H7 (cell line): ENCODE data around the gene SORBS2. TPM values are rescaled to one million over a fixed set of nuclear protein-coding genes. Genes with fewer than 3 reads are reported as not detected.

Source experiments
- DNase-seq: peaks from one replicate; pipeline ENCODE4 v3.0.0; 2012
- H3K27me3 ChIP-seq: 2 replicates; pipeline ENCODE4 v1.6.0; 2011; ENCODE audit warnings: mild to moderate bottlenecking, low read length; ENCODE audit not compliant: control insufficient read depth, insufficient read depth
- H3K36me3 ChIP-seq: replicated peaks from 2 replicates; pipeline ENCODE4 v1.5.1; 2011; ENCODE audit warnings: low read length; ENCODE audit not compliant: control insufficient read depth, insufficient read depth
- H3K4me3 ChIP-seq: 2 replicates; pipeline ENCODE4 v1.5.1; 2011; ENCODE audit warnings: low read depth, mild to moderate bottlenecking, control low read depth, low read length, moderate library complexity; ENCODE audit not compliant: insufficient read depth
- total RNA-seq: library from RNA; depleted of rRNA; stranded (reverse); fragments of >200 nt; shearing (Covaris generic); gene quantifications from 2 replicates; pipeline ENCODE4 v1.2.3, GENCODE V29; 2014

Gene SORBS2
- total RNA-seq, 1 experiment from 2014 or later = 6.8 TPM

DNA sequence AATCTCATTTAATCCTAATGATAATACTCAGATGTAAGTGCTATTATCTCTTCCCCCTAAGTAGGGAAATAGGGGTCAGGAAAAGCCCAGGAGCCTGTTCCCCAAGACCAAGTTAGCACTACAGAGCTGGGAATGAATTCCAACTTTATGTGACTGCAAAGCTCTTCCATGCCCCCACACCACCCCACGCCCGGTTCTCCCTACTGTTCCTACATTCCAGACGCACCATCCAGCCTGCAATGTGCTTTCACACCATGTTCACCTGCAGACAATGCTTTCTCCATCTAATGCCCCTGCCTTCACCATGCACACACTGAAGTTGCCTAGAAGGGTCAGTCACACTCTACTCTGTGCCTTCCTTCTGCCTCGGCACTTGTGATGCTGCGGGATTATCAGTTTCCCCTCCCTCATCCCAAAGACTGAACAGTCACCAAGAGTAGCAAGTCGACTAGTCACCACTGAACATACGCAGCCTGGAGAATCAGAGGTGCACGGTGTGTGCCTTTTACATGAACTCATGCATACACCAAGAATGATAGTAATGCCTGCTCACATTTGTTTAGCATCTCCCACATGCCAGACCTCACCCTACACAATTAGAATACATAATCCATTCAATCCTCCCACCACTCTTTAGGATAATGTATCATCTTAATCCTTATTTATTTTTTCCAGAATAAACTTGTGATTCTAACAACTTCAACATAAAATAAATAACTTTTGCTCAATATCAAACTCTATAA, 14.2 kb downstream of the SORBS2 start:
- no peak for DNase-seq
- no peaks in the 10 kb centered on the region for H3K27me3 ChIP-seq
- H3K36me3 ChIP-seq = no peaks in the 10 kb centered on the region
- H3K4me3 ChIP-seq = no peak overlapping the region

DNA sequence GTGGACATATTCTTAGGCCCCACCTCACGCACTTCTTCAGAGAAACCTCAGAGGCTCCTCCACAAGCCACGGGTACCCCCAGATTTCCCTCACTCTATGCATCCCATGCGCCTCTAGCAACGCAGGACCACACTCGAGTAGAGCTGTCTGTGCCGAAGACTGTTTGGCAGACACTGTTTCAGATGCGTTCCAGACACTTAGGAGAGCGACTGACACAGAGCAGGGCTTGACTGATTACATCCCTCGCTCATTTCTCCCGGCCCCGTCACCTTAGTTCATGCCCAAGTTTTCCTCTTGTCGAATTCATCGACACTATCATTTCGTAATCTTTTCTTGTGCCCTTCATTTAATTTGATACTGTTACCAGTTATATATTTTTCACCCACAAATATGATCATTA, 15.0 kb downstream of the SORBS2 start:
- no peak for DNase-seq
- no peak overlapping the region for H3K4me3 ChIP-seq
- H3K36me3 ChIP-seq = no peaks in the 10 kb centered on the region
- no peaks in the 10 kb centered on the region for H3K27me3 ChIP-seq

DNA sequence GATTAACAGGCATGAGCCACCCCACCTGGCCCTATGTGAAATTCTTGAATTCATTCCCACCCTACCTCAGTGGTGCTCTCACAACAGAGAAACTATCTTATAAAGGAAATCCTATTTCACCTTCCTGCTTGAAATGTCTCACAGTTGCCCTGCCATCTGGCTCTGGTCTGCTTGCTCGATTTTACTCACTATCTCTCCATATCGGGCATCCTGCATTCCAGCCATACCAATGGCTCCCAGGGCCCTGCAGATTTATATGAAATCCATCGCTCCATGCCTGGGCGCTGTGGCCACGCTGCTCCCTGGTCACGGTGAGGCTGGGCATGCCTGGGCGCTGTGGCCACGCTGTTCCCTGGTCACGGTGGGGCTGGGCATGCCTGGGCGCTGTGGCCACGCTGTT, 15.8 kb downstream of the SORBS2 start:
- H3K27me3 ChIP-seq = no peaks in the 10 kb centered on the region
- no peaks in the 10 kb centered on the region for H3K36me3 ChIP-seq
- DNase-seq = no peak
- no peak overlapping the region for H3K4me3 ChIP-seq

DNA sequence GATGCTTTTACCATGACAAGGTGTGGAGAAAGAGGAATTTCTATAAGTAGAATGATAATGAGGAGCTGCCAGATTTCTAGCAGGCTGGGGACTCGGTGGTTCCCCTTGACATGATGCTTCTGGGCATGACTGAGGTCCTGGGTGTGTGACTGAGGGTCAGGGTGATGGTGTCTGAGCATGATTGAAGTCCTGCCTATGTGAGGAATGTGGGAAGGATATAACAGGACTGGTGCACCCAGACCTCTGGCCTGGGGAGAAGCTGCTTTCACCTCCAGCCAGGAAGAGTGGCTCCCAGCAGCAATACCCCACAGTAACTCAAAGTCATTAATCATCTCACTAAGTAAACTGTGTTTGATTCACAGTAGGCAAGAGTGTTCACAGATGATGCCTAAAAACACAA, 17.4 kb downstream of the SORBS2 start:
- no peaks in the 10 kb centered on the region for H3K36me3 ChIP-seq
- no peak for DNase-seq
- no peak overlapping the region for H3K4me3 ChIP-seq
- no peaks in the 10 kb centered on the region for H3K27me3 ChIP-seq

DNA sequence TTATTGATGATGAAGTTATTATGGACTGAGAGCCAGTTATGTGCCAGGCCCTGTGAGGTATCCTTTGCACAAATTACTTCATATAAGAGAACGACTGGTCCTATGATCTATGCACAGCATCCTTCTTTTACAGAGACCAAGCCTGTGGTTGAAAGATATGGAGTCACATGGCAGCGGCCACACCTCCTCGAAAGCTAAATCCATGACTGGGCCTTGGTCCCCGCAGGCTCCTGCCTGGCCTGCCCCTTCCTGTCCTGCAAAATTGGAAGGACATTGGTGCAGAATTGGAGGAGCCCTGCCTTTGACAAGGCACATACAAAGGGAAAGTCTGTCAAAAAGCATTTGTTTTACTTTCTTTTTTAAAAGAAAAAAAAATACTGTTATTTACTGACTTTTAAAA, 18.3 kb downstream of the SORBS2 start:
- Histone ChIP-seq H3K27me3 (no peaks in the 10 kb centered on the region), H3K4me3 (no peak overlapping the region), H3K36me3 (no peaks in the 10 kb centered on the region)
- no peak for DNase-seq

DNA sequence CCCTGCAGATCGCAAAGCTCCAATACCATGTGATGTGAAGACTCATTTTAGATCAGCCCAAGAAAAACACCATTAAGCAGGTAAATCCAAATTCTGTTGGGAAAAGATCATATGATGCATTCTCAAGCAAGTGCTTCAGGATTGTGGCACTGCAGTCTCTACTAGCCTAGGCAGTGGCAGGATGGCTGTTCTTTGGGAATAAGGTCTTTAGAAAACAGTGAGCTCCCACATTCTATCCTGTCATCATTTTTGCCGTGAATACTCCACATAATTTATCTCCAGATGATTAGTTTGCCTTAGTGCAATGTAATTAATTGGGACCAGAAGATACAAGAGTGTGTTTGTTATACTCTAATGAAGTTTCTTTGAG, 18.9 kb downstream of the SORBS2 start:
- no peaks in the 10 kb centered on the region for H3K36me3 ChIP-seq

DNA sequence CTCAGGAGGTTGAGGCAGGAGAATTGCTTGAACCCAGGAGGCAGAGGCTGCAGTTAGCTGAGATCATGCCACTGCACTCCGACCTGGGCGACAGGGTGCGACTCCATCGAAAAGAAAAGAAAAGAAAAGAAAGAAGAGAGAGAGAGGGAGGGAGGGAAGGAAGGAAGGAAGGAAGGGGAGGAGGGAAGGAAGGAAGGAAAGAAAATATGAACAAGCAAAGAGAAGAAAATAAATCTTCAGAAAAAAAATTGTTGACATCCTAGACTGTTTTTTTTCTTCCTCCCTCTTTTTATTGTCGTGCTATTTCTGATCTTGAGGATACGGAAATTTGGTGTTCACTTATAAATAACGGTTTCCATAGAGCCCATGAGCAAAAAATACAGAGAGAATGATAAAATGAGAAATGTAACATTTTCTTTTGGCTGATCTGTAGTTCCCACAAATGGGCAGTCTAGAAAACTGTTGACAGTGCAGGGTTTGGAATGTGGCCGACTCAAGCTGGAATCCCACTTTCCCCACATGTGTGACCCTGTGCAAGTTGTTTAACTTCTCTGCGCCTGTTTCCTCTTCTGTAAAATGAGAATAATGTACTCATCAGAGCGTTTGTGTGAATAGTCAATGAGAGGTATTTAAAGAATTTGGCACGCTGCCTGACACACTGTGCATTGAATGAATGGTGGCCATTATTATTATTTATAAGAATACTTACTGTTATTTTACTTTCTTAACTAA, 19.4 kb downstream of the SORBS2 start:
- Histone ChIP-seq H3K36me3 (no peaks in the 10 kb centered on the region), H3K4me3 (no peak overlapping the region), H3K27me3 (no peaks in the 10 kb centered on the region)
- DNase-seq = no peak

More for the DNA sequence above, 18.9 kb downstream of the SORBS2 start:
- Histone ChIP-seq H3K27me3 (no peaks in the 10 kb centered on the region), H3K4me3 (no peak overlapping the region)
- DNase-seq = no peak

DNA sequence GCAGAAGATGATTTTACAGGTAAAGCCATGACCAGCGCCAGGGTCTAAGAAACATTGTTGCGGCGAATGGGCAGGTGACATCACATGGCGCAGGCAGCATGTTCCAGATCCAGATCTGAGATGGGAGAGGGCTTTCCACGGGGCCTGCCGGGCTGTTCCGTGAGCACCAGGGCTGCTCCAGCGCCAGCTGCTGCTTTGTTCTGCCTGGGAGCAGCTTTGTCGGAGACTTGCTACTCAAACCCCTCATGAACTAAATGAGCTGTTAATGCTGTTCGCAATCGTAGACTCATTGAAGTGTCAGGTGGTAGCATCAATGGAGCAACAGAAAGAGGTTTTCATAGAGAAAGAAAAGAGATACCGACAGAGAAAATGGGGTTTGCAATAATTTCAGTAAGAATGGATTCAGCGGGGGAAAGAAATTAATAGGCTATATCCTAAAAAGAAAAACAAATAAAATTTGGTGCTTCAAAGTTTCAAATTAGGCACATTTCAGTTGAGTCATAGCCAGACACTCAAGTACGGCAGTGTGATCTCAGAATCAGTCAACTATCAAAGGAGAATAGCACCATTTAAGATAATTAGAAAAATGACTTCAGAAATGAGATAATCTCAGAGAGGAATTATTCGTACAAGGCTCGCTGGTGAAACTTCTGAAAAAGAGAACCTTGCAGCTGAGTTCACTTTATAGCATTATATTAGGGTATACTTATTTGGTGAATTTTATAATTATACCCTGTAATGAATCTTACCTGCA, 23.9 kb downstream of the SORBS2 start:
- Histone ChIP-seq H3K4me3 (no peak overlapping the region), H3K27me3 (no peaks in the 10 kb centered on the region), H3K36me3 (no peaks in the 10 kb centered on the region)
- DNase-seq = no peak

DNA sequence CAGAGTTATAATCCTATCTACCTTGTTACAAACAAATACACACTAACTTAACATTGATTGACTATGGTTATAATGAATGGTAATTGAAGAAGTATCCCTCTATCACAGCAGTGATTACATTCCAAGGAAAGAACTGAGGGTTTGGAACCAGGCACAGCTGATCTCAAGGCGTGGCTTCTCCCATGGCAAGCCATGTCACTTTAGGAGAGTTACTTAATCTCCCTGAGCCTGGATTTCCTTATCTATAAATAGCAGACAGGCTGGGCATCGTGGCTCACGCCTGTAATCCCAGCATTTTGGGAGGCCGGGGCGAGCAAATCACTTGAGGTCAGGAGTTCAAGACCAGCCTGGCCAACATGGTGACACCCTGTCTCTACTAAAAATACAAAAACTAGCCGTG, 25.6 kb downstream of the SORBS2 start:
- no peaks in the 10 kb centered on the region for H3K27me3 ChIP-seq
- no peak for DNase-seq
- H3K4me3 ChIP-seq = no peak overlapping the region
- H3K36me3 ChIP-seq = no peaks in the 10 kb centered on the region

DNA sequence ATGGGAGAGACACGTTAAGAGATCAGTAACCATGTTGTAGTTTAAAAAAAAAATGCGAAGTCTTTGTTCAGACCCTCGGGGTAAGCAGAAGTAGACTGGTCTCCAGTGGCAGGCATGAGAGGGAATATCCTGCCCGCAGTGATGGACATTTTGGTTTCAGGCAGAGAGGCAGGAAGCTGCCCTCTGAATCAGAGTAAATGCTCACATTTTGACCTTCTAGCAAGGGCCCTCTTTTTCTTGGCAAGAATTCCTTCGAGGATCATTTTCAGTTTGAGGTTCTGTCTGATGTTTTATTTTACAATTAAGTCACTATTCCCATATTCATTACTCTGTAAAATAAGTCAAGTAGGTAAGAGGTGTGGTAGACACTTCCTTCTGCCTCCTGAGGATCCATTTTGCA, 28.4 kb downstream of the SORBS2 start:
- no peak overlapping the region for H3K4me3 ChIP-seq

DNA sequence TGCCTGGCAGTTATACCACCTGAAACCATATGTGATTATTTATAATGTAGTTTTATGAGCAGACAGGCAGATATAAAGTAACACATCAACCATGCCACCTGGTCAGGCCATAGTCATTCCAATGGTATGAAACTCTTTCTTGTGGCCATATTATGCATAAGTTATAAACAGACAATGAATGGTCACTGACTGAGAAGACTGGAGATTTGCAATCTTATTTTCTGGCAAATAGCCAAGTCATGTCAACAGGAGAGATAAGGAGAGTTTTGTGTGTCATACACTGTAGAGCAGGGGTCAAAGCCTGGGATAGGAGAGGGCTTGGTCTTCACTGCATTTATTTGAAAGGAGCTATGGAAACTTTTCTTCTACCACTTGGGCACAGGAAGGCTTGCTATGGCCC, 29.5 kb downstream of the SORBS2 start:
- Histone ChIP-seq H3K27me3 (no peaks in the 10 kb centered on the region), H3K4me3 (no peak overlapping the region), H3K36me3 (no peaks in the 10 kb centered on the region)
- DNase-seq = no peak

More for the DNA sequence above, 28.4 kb downstream of the SORBS2 start:
- no peak for DNase-seq
- H3K36me3 ChIP-seq = no peaks in the 10 kb centered on the region
- no peaks in the 10 kb centered on the region for H3K27me3 ChIP-seq

DNA sequence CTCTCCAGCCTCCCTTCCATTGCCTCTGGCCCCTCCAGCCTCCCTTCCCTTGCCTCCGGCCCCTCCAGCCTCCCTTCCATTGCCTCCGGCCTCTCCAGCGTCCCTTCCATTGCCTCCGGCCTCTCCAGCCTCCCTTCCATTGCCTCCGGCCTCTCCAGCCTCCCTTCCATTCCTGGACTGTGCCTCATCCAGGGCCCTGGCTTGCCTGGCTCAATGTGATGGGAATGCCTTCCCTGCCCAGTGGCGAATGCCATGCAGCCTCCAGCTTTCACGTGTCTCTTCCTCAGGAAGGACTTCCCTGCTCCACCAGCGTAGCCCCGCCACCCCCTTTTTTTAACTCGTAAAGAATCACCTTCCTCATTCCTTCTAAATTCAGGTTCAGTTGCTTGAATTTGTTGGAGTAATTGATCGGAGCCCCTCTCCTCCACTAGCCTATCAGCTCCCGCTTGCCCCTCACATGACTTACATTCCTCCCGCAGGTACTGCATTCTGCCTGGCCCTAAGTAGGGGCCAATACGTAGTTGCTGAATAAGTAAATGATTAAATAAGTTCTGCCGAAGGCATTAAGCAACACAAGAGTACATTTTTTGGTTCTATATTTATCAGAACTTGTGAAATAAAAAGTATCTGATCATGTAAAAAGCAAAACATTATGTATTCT, 30.3 kb downstream of the SORBS2 start:
- no peaks in the 10 kb centered on the region for H3K27me3 ChIP-seq
- no peak for DNase-seq
- H3K36me3 ChIP-seq = no peaks in the 10 kb centered on the region
- H3K4me3 ChIP-seq = no peak overlapping the region

DNA sequence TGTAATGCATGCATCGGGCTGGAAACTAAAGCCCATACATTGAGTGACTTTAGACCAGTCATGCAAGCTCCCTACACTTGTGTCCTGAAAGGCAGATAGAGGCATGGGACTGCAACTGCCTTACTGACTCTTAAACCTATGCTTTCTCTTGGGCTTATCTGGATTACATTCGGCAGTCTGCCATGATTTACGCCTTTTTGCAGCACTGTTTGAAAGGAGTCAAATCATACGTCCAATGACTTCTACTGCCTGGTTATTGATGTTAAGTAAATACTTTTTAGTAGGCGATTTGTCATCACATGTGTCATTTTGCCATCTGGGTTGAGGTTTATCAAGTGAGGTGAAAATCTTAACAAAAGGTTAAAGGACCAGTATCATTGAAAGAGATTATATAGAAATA, 31.5 kb downstream of the SORBS2 start:
- Histone ChIP-seq H3K4me3 (no peak overlapping the region), H3K27me3 (no peaks in the 10 kb centered on the region), H3K36me3 (no peaks in the 10 kb centered on the region)
- DNase-seq = no peak

DNA sequence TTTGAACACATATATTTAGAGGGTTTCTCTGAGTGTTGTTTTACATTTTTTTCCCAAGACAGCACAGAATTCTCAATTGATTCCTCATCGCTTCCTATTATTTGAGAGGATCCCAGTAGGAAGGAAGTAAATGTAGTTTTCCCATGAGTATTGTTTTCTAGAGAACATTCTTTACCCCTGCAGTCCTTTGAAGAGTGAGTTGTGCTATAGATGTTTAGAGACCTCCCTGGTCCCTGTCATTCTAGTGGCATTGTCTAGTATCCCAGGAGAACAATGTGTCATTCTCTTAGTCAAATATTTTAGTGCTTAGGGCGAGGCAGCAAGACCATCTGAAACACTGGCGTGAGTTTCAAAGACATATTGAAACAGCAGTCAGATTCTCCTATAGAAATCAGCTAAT, 32.5 kb downstream of the SORBS2 start:
- H3K4me3 ChIP-seq = no peak overlapping the region
- no peak for DNase-seq
- no peaks in the 10 kb centered on the region for H3K27me3 ChIP-seq
- H3K36me3 ChIP-seq = no peaks in the 10 kb centered on the region
